Neural cell (in vitro differentiated cells): ENCODE measurements around the gene EHBP1.

Source experiments
- EP300 ChIP-seq: fragments of 450-650 bp; conservative IDR thresholded peaks from 2 replicates; pipeline ENCODE4 v1.6.1; 2014; ENCODE audit warnings: antibody characterized with exemption, mild to moderate bottlenecking, moderate library complexity; ENCODE audit not compliant: poor library complexity, severe bottlenecking
- EZH2 ChIP-seq: fragments of 200-600, 300-800 bp; shearing (Covaris generic), sonication (generic); IDR thresholded peaks from 2 replicates; pipeline ENCODE4 v1.6.1; 2014; ENCODE audit warnings: antibody characterized with exemption, low read length, borderline replicate concordance, mild to moderate bottlenecking; ENCODE audit not compliant: insufficient read depth, poor library complexity, severe bottlenecking
- MXI1 ChIP-seq: fragments of 450-650 bp; conservative IDR thresholded peaks from 2 replicates; pipeline ENCODE4 v1.6.1; 2014; ENCODE audit warnings: antibody characterized with exemption, mild to moderate bottlenecking; ENCODE audit not compliant: poor library complexity, severe bottlenecking
- POLR2AphosphoS5 ChIP-seq: IDR thresholded peaks from 2 replicates; pipeline ENCODE4 v1.6.1; 2012
- RAD21 ChIP-seq: fragments of 450-650 bp; conservative IDR thresholded peaks from 2 replicates; pipeline ENCODE4 v1.6.1; 2014; ENCODE audit warnings: antibody characterized with exemption, mild to moderate bottlenecking, moderate library complexity
- SMC3 ChIP-seq: fragments of 450-650 bp; conservative IDR thresholded peaks from 2 replicates; pipeline ENCODE4 v1.6.1; 2014; ENCODE audit warnings: antibody characterized with exemption, mild to moderate bottlenecking, moderate library complexity; ENCODE audit not compliant: poor library complexity
- TF ChIP-seq, protein P1 (sequence below): fragments of 450-650 bp; IDR thresholded peaks from 2 replicates; pipeline ENCODE4 v1.5.1; 2014; ENCODE audit warnings: antibody characterized with exemption, mild to moderate bottlenecking, moderate library complexity; ENCODE audit not compliant: poor library complexity, severe bottlenecking
- TF ChIP-seq, protein P2 (sequence below): IDR thresholded peaks from 2 replicates; pipeline ENCODE4 v1.6.1; 2012; ENCODE audit warnings: borderline replicate concordance

DNA sequence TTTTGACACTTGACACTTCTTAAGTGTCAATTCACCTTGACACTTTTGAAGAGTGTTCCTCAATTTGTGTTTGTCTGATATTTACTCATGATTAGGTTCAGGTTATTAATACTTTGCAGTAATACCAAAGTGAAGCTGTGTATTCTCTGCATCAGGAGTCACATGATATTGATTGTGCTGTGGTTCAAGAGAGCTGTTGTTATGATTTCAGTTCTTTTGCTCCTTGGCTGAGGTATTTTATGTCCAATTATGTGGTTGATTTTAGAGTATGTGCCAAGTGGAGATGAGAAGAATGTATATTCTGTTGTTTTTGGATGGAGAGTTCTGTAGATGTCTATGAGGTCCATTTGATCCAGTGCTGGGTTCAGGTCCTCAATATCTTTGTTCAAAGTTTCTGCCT, 17.2 kb downstream of the EHBP1 start:
- TF ChIP-seq, protein P1, sequence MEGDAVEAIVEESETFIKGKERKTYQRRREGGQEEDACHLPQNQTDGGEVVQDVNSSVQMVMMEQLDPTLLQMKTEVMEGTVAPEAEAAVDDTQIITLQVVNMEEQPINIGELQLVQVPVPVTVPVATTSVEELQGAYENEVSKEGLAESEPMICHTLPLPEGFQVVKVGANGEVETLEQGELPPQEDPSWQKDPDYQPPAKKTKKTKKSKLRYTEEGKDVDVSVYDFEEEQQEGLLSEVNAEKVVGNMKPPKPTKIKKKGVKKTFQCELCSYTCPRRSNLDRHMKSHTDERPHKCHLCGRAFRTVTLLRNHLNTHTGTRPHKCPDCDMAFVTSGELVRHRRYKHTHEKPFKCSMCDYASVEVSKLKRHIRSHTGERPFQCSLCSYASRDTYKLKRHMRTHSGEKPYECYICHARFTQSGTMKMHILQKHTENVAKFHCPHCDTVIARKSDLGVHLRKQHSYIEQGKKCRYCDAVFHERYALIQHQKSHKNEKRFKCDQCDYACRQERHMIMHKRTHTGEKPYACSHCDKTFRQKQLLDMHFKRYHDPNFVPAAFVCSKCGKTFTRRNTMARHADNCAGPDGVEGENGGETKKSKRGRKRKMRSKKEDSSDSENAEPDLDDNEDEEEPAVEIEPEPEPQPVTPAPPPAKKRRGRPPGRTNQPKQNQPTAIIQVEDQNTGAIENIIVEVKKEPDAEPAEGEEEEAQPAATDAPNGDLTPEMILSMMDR = no peak
- TF ChIP-seq EP300 (no peak), EZH2 (no peak), RAD21 (no peak), POLR2AphosphoS5 (no peak), MXI1 (no peak), SMC3 (no peak)
- TF ChIP-seq, protein P2, sequence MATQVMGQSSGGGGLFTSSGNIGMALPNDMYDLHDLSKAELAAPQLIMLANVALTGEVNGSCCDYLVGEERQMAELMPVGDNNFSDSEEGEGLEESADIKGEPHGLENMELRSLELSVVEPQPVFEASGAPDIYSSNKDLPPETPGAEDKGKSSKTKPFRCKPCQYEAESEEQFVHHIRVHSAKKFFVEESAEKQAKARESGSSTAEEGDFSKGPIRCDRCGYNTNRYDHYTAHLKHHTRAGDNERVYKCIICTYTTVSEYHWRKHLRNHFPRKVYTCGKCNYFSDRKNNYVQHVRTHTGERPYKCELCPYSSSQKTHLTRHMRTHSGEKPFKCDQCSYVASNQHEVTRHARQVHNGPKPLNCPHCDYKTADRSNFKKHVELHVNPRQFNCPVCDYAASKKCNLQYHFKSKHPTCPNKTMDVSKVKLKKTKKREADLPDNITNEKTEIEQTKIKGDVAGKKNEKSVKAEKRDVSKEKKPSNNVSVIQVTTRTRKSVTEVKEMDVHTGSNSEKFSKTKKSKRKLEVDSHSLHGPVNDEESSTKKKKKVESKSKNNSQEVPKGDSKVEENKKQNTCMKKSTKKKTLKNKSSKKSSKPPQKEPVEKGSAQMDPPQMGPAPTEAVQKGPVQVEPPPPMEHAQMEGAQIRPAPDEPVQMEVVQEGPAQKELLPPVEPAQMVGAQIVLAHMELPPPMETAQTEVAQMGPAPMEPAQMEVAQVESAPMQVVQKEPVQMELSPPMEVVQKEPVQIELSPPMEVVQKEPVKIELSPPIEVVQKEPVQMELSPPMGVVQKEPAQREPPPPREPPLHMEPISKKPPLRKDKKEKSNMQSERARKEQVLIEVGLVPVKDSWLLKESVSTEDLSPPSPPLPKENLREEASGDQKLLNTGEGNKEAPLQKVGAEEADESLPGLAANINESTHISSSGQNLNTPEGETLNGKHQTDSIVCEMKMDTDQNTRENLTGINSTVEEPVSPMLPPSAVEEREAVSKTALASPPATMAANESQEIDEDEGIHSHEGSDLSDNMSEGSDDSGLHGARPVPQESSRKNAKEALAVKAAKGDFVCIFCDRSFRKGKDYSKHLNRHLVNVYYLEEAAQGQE = no peak
